Measurements from ENCODE around the gene KCTD15. TPM values are rescaled to one million over a fixed set of nuclear protein-coding genes. Genes with fewer than 3 reads are reported as not detected.

The KCTD15 gene
- 49.3 TPM for total RNA-seq

GRCh38 chr19:33796164-33796875, at the start of gene KCTD15:
KCTD15 (plus strand) TSS chr19:33796870; CDS start chr19:33800455, 3,585 bp downstream.
- DNase-seq (ENCODE audit: low spot score): no peak

GRCh38 chr19:33747273-33747672, 49.4 kb upstream of the KCTD15 start:
- DNase-seq (ENCODE audit: low spot score): no peak

- DNase-seq (ENCODE audit: low spot score): no peak
Measured at GRCh38 chr19:33748231-33748630, 48.4 kb upstream of the KCTD15 start.

GRCh38 chr19:33749016-33749415, 47.7 kb upstream of the KCTD15 start:
- DNase-seq (ENCODE audit: low spot score): no peak

- no peak for DNase-seq (ENCODE audit: low spot score)
Measured at GRCh38 chr19:33749619-33750175, 47.0 kb upstream of the KCTD15 start.

GRCh38 chr19:33750587-33751435, 45.9 kb upstream of the KCTD15 start:
- no peak for DNase-seq (ENCODE audit: low spot score)

GRCh38 chr19:33751436-33751770, 45.3 kb upstream of the KCTD15 start:
- no peak for DNase-seq (ENCODE audit: low spot score)

GRCh38 chr19:33752018-33752800, 44.5 kb upstream of the KCTD15 start:
- no peak for DNase-seq (ENCODE audit: low spot score)

GRCh38 chr19:33752945-33753344, 43.7 kb upstream of the KCTD15 start:
- DNase-seq (ENCODE audit: low spot score): no peak

GRCh38 chr19:33754361-33754760, 42.3 kb upstream of the KCTD15 start:
- no peak for DNase-seq (ENCODE audit: low spot score)

- DNase-seq (ENCODE audit: low spot score): no peak
Measured at GRCh38 chr19:33755099-33756035, 41.3 kb upstream of the KCTD15 start.

- DNase-seq (ENCODE audit: low spot score): no peak
Measured at GRCh38 chr19:33756177-33756576, 40.5 kb upstream of the KCTD15 start.

- peak; percentile 79 for DNase-seq (ENCODE audit: low spot score)
Measured at GRCh38 chr19:33758541-33759013, 38.1 kb upstream of the KCTD15 start.

- no peak for DNase-seq (ENCODE audit: low spot score)
Measured at GRCh38 chr19:33759356-33759755, 37.3 kb upstream of the KCTD15 start.

GRCh38 chr19:33763633-33764371, 32.9 kb upstream of the KCTD15 start:
- DNase-seq (ENCODE audit: low spot score): no peak

- DNase-seq (ENCODE audit: low spot score): no peak
Measured at GRCh38 chr19:33766623-33767022, 30.0 kb upstream of the KCTD15 start.

GRCh38 chr19:33767898-33768413, 28.7 kb upstream of the KCTD15 start:
- no peak for DNase-seq (ENCODE audit: low spot score)

GRCh38 chr19:33769208-33769607, 27.5 kb upstream of the KCTD15 start:
- no peak for DNase-seq (ENCODE audit: low spot score)

- no peak for DNase-seq (ENCODE audit: low spot score)
Measured at GRCh38 chr19:33770107-33770506, 26.6 kb upstream of the KCTD15 start.

Data from ureter (tissue), 1 donor.